GM12878 (cell line): ENCODE measurements around the gene URAD. TPM values are rescaled to one million over a fixed set of nuclear protein-coding genes. Genes with fewer than 3 reads are reported as not detected.

Source experiments
- ATAC-seq: fragments of 200-7000 bp; cut with Tn5 transposase; 3 replicates; pipeline ENCODE4 v1.9.1; 2020; ENCODE audit warnings: mild to moderate bottlenecking, moderate library complexity
- BruUV-seq: library from RNA; stranded (reverse); fragments of 400-500 nt; replicated peaks from 2 replicates; lab custom pipeline; 2021; lab: Mats Ljungman, UMichigan
- CTCF ChIA-PET: fragments of 300-600 bp; sonication (Branson Sonifier 250); formaldehyde crosslinking; extraction: SDS; loops from one replicate; lab custom pipeline; 2021; ENCODE audit warnings: inconsistent platforms; lab: Yijun Ruan, JAX
- POLR2A ChIA-PET: fragments of 350-600 bp; formaldehyde crosslinking; extraction: SDS; loops from one replicate; lab custom pipeline; 2021; ENCODE audit warnings: inconsistent platforms; lab: Charles Lee
- RAD21 ChIA-PET: fragments of 300-600 bp; sonication (Branson Sonifier 250); formaldehyde crosslinking; loops from one replicate; lab custom pipeline; 2023; ENCODE audit warnings: antibody characterized with exemption; ENCODE audit not compliant: unreplicated experiment; lab: Charles Lee
- SMC1A ChIA-PET: fragments of 300-600 bp; sonication (Branson Sonifier 250); formaldehyde crosslinking; loops from one replicate; lab custom pipeline; 2023; ENCODE audit not compliant: unreplicated experiment, uncharacterized antibody; lab: Charles Lee
- DNase-seq: peaks from one replicate; pipeline ENCODE4 v3.0.0-alpha.2; 2011; ENCODE audit warnings: low read depth, low spot score
- FAIRE-seq: peaks from 3 replicates; lab custom pipeline; 2011; peaks lifted over from hg19 to GRCh38; lab: Jason Lieb, UNC
- H2AFZ ChIP-seq: 2 replicates; pipeline ENCODE4 v1.6.0; 2011; ENCODE audit warnings: low read depth, low read length, control low read depth; ENCODE audit not compliant: control insufficient read depth
- H3K27ac ChIP-seq: 2 replicates; pipeline ENCODE4 v1.5.1; 2011; ENCODE audit warnings: control low read depth; ENCODE audit not compliant: control insufficient read depth, insufficient read depth
- H3K27me3 ChIP-seq, 2 experiments: replicated peaks in 1 of 2; 2 replicates each; pipeline versions ENCODE4 v1.6.0 to v1.6.1; 2011; ENCODE audit warnings: low read length in 1 of 2; ENCODE audit not compliant: control insufficient read depth in 2 of 2, insufficient read depth in 2 of 2
- H3K36me3 ChIP-seq, 2 experiments: 2 replicates each; pipeline ENCODE4 v1.5.1; 2011; ENCODE audit warnings: low read length in 1 of 2; ENCODE audit not compliant: control insufficient read depth in 2 of 2, insufficient read depth in 2 of 2
- H3K4me1 ChIP-seq: 2 replicates; pipeline ENCODE4 v1.6.1; 2011; ENCODE audit warnings: mild to moderate bottlenecking, low read length, moderate library complexity, mixed read lengths; ENCODE audit not compliant: control insufficient read depth, insufficient read depth
- H3K4me2 ChIP-seq: 2 replicates; pipeline ENCODE4 v1.6.0; 2011; ENCODE audit warnings: control low read depth; ENCODE audit not compliant: control insufficient read depth, insufficient read depth
- H3K4me3 ChIP-seq: fragments of 200-600 bp; sonication (generic); 2 replicates; pipeline ENCODE4 v1.5.1; 2016
- H3K79me2 ChIP-seq: 2 replicates; pipeline ENCODE4 v1.6.0; 2011; ENCODE audit warnings: low read length; ENCODE audit not compliant: control insufficient read depth, insufficient read depth
- H3K9ac ChIP-seq: 2 replicates; pipeline ENCODE4 v1.8.0; 2011; ENCODE audit warnings: low read length, control low read depth, mixed read lengths; ENCODE audit not compliant: control insufficient read depth, insufficient read depth
- H3K9me3 ChIP-seq: replicated peaks from 3 replicates; pipeline ENCODE4 v1.5.1; 2011; ENCODE audit warnings: mild to moderate bottlenecking, low read length; ENCODE audit not compliant: control insufficient read depth, insufficient read depth
- H4K20me1 ChIP-seq: 2 replicates; pipeline ENCODE4 v1.6.0; 2011; ENCODE audit not compliant: control insufficient read depth, insufficient read depth
- BMI1 ChIP-seq: fragments of 450-650 bp; IDR thresholded peaks from 2 replicates; pipeline ENCODE4 v1.6.1; 2016; ENCODE audit warnings: mild to moderate bottlenecking, moderate library complexity, borderline replicate concordance
- ETV6 ChIP-seq, 2 experiments: fragments of 450-650 bp in 1 of 2; IDR thresholded peaks in 1 of 2; conservative IDR thresholded peaks in 1 of 2; 2 replicates each; pipeline ENCODE4 v1.6.1; 2014; ENCODE audit warnings: antibody characterized with exemption in 1 of 2, borderline replicate concordance in 1 of 2, low read depth in 1 of 2, mild to moderate bottlenecking in 1 of 2, moderate library complexity in 1 of 2
- NFYB ChIP-seq: IDR thresholded peaks from 2 replicates; pipeline ENCODE4 v1.6.1; 2011; ENCODE audit warnings: low read depth, mild to moderate bottlenecking, low read length, improper control_type of control experiment, moderate library complexity; ENCODE audit not compliant: insufficient read depth
- RAD21 ChIP-seq: IDR thresholded peaks from 2 replicates; pipeline ENCODE4 v1.6.1; 2011; ENCODE audit warnings: mild to moderate bottlenecking, low read depth, low read length, moderate library complexity; ENCODE audit not compliant: insufficient read depth
- SMAD5 ChIP-seq: IDR thresholded peaks from 2 replicates; pipeline ENCODE4 v1.6.1; 2016; ENCODE audit warnings: antibody characterized with exemption, low read depth
- SP1 ChIP-seq: IDR thresholded peaks from one replicate; pipeline ENCODE4 v1.6.1; 2011; ENCODE audit warnings: low read depth, low read length
- ZBTB4 ChIP-seq: fragments of 450-650 bp; formaldehyde crosslinking; IDR thresholded peaks from 2 replicates; pipeline ENCODE4 v1.4.0; 2022; ENCODE audit warnings: mild to moderate bottlenecking, moderate library complexity
- WGBS: methylation state at CpG from one replicate; pipeline ENCODE4 v1.1.6; 2016; ENCODE audit warnings: low lambda C conversion rate; ENCODE audit not compliant: insufficient replicate concordance, insufficient coverage; ENCODE audit errors: missing lambda C conversion rate; 5-methylcytosine and 5-hydroxymethylcytosine counted together
- in situ Hi-C: fragments of 300-500 bp; cut with MboI; formaldehyde crosslinking; loops from 9 replicates; pipeline ENCODE4 v1.14.3; 2018; ENCODE audit warnings: mixed read lengths
- intact Hi-C: fragments of 100-400 bp; cut with micrococcal nuclease; formaldehyde crosslinking; loops from one replicate; pipeline ENCODE4 v1.14.2; 2022; ENCODE audit not compliant: unreplicated experiment
- polyA plus RNA-seq, 11 experiments: library from polyadenylated mRNA; depleted of rRNA in 4 of 11; unstranded in 6 of 11; stranded (reverse) in 5 of 11; fragments of >200 nt; fragmentation: Nextera tagmentation in 4 of 11; fragmentation: Illumina TruSeq in 1 of 11; extraction: Ambion mirVana in 4 of 11; extraction: Trizol in 1 of 11; gene quantifications; 1 replicate in 1 of 11; 2 replicates in 10 of 11; pipeline versions ENCODE4 v1.2.1 to v1.2.3, GENCODE V29; 2011 to 2016; ENCODE audit warnings: inconsistent platforms in 2 of 11, missing spikeins in 2 of 11, low read depth in 1 of 11
- total RNA-seq, 4 experiments: library from RNA; depleted of rRNA in 3 of 4; stranded (reverse); fragments of >200 nt in 3 of 4; fragmentation: Illumina TruSeq in 1 of 4; extraction: Trizol in 1 of 4; gene quantifications; 2 replicates each; pipeline versions ENCODE4 v1.2.1 to v1.2.3, GENCODE V29; 2013 to 2021
- TF ChIP-seq, protein P1 (sequence below): IDR thresholded peaks from 2 replicates; pipeline ENCODE4 v1.6.1; 2012; ENCODE audit warnings: low read depth, low read length, improper control_type of control experiment

URAD gene
- total and polyA plus RNA-seq, 10 of the 15 experiments (the other 5 are each of a cell fraction or from before 2014, with no cell fraction given), result not detected

GRCh38 chr13:28000567-28000966, 12.1 kb upstream of the URAD start:
- POLR2A ChIA-PET, result interaction anchor here (1.1 kb wide), 1 partner anchor 14 kb away, joined by 3 read pairs; no protein-coding TSS in a partner anchor
- no peak overlapping the region for H2AFZ ChIP-seq
- H3K27ac ChIP-seq, result no peak overlapping the region
- SMC1A ChIA-PET, result interaction anchor here (1.5 kb wide), 1 partner anchor 8 kb away, joined by 6 read pairs; no protein-coding TSS in a partner anchor
- TF ChIP-seq RAD21, result no peak
- TF ChIP-seq, protein P1, sequence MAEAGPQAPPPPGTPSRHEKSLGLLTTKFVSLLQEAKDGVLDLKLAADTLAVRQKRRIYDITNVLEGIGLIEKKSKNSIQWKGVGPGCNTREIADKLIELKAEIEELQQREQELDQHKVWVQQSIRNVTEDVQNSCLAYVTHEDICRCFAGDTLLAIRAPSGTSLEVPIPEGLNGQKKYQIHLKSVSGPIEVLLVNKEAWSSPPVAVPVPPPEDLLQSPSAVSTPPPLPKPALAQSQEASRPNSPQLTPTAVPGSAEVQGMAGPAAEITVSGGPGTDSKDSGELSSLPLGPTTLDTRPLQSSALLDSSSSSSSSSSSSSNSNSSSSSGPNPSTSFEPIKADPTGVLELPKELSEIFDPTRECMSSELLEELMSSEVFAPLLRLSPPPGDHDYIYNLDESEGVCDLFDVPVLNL, result no peak
- TF ChIP-seq BMI1, result no peak
- no peak for TF ChIP-seq ETV6 (conservative IDR thresholded peaks at IDR 0.05 in 1 of 2, IDR thresholded peaks at IDR 0.05 in 1 of 2; ENCODE audit: borderline replicate concordance in 1 of 2, low read depth in 1 of 2)
- TF ChIP-seq ZBTB4 (CRISPR knock-in tag), result no peak
- TF ChIP-seq NFYB, result no peak
- TF ChIP-seq SP1, result no peak
- no peak for TF ChIP-seq SMAD5
- TF ChIP-seq, all 136 proteins: peak for 0
- Histone ChIP-seq H3K9ac (no peak overlapping the region), H3K27me3 (no peaks in the 10 kb centered on the region), H3K79me2 (no peaks in the 10 kb centered on the region), H3K9me3 (no peaks in the 10 kb centered on the region), H3K4me1 (no peaks in the 10 kb centered on the region), H3K36me3 (no peaks in the 10 kb centered on the region), H4K20me1 (no peaks in the 10 kb centered on the region), H3K4me2 (no peak overlapping the region), H3K4me3 (no peak overlapping the region)
- no peak for DNase-seq
- intact Hi-C loops (no loop called here), in situ Hi-C loops (no loop called here)
- ChIA-PET CTCF (no interaction called here), RAD21 (interaction anchor here (0.6 to 1.4 kb wide), 2 partner anchors 12 to 16 kb away, joined by 3 read pairs; no protein-coding TSS in a partner anchor)
- 54% methylated on average over 5 of the region's 5 CpGs for WGBS
- ATAC-seq, result no peak
- FAIRE-seq, result no peak
- no TSS peak for BruUV-seq
